Endodermal cell (in vitro differentiated cells): Measurements from ENCODE around the gene EMP3. TPM values are rescaled to one million over a fixed set of nuclear protein-coding genes. Genes with fewer than 3 reads are reported as not detected.
A peak's percentile ranks its signal among the peaks of the same experiment; 100 is the strongest.

Experiments
- DNase-seq: peaks from one replicate; pipeline ENCODE4 v3.0.0-alpha.2; 2017
- H3K27ac ChIP-seq: 2 replicates; pipeline ENCODE4 v1.5.1; 2013; ENCODE audit warnings: mild to moderate bottlenecking, low read depth, low read length, moderate library complexity
- H3K27me3 ChIP-seq: 2 replicates; pipeline ENCODE4 v1.6.1; 2013; ENCODE audit warnings: mild to moderate bottlenecking, low read length, moderate library complexity; ENCODE audit not compliant: insufficient read depth, control insufficient read depth, poor library complexity, severe bottlenecking
- H3K36me3 ChIP-seq: 2 replicates; pipeline ENCODE4 v1.7.0; 2013; ENCODE audit warnings: mild to moderate bottlenecking, low read length, moderate library complexity; ENCODE audit not compliant: control insufficient read depth, insufficient read depth
- H3K4me1 ChIP-seq: one replicate; pipeline ENCODE4 v1.7.0; 2013; ENCODE audit warnings: low read length; ENCODE audit not compliant: control insufficient read depth, insufficient read depth
- H3K4me3 ChIP-seq: 2 replicates; pipeline ENCODE4 v1.5.1; 2013; ENCODE audit warnings: mild to moderate bottlenecking, low read length, moderate library complexity
- H3K9ac ChIP-seq: 2 replicates; pipeline ENCODE4 v1.6.1; 2013; ENCODE audit warnings: mild to moderate bottlenecking, low read length, moderate library complexity; ENCODE audit not compliant: poor library complexity, severe bottlenecking; ENCODE audit errors: extremely low read depth
- H3K9me3 ChIP-seq: 2 replicates; pipeline ENCODE4 v1.6.1; 2013; ENCODE audit warnings: mild to moderate bottlenecking, low read length, moderate library complexity; ENCODE audit not compliant: control insufficient read depth
- H3K27ac Mint-ChIP-seq: 2 replicates; pipeline ENCODE4 v1.8.0; 2020; ENCODE audit warnings: mixed read lengths
- H3K27me3 Mint-ChIP-seq: 2 replicates; pipeline ENCODE4 v1.8.0; 2021; ENCODE audit warnings: mild to moderate bottlenecking, mixed read lengths; ENCODE audit not compliant: insufficient read depth
- H3K36me3 Mint-ChIP-seq: 2 replicates; pipeline ENCODE4 v1.8.0; 2020; ENCODE audit warnings: low read depth, mixed read lengths
- H3K4me1 Mint-ChIP-seq: 2 replicates; pipeline ENCODE4 v1.8.0; 2020; ENCODE audit warnings: mixed read lengths
- H3K4me3 Mint-ChIP-seq: 2 replicates; pipeline ENCODE4 v1.8.0; 2020; ENCODE audit warnings: mild to moderate bottlenecking, moderate library complexity, mixed read lengths
- H3K9me3 Mint-ChIP-seq: 2 replicates; pipeline ENCODE4 v1.8.0; 2020; ENCODE audit warnings: mild to moderate bottlenecking, mixed read lengths
- CTCF ChIP-seq: fragments of 200-600 bp; sonication (generic); conservative IDR thresholded peaks from 2 replicates; pipeline ENCODE4 v1.5.0; 2021; ENCODE audit warnings: antibody characterized with exemption, mild to moderate bottlenecking
- whole genome bisulfite sequencing, 2 experiments: methylation state at CpG; one replicate each; pipeline versions ENCODE4 v1.1.5 to v1.1.7; 2013; ENCODE audit warnings: missing lambda C conversion rate in 2 of 2, mixed read lengths in 1 of 2; ENCODE audit not compliant: insufficient coverage in 1 of 2, insufficient read length in 1 of 2; 5-methylcytosine and 5-hydroxymethylcytosine counted together
- total RNA-seq, 2 donors: library from RNA; stranded (reverse); fragmentation: NEBNext Ultra II Directional in 1 of 2; extraction: Animal tissue kit (Norgen Biotek cat#: 25700) in 1 of 2; gene quantifications; 2 replicates in 1 of 2; 3 replicates in 1 of 2; pipeline ENCODE4 v1.2.1, GENCODE V29; 2021

EMP3 gene
- total RNA-seq, 2 donors from 2014 or later = 3.5 TPM

GRCh38 chr19:48350856-48351255, 25.5 kb downstream of the EMP3 start:
- Histone ChIP-seq H3K27me3 (no peaks in the 10 kb centered on the region), H3K4me3 (no peak overlapping the region), H3K27ac (no peak overlapping the region), H3K9me3 (no peaks in the 10 kb centered on the region), H3K9ac (no peak overlapping the region), H3K36me3 (no peaks in the 10 kb centered on the region), H3K4me1 (no peaks in the 10 kb centered on the region)
- Mint-ChIP-seq H3K9me3 (no peaks in the 10 kb centered on the region), H3K27me3 (no peaks in the 10 kb centered on the region), H3K36me3 (no peaks in the 10 kb centered on the region), H3K4me1 (peaks cover 5% of the 10 kb centered on the region), H3K27ac (no peak overlapping the region), H3K4me3 (no peak overlapping the region)
- WGBS, 2 experiments = 93 to 94% methylated on average over 3 to 5 of the region's 5 CpGs
- no peak for TF ChIP-seq CTCF
- no peak for DNase-seq

GRCh38 chr19:48351341-48351752, 26.0 kb downstream of the EMP3 start:
- Histone ChIP-seq H3K27ac (no peak overlapping the region), H3K4me1 (no peaks in the 10 kb centered on the region), H3K9me3 (no peaks in the 10 kb centered on the region), H3K4me3 (no peak overlapping the region), H3K36me3 (no peaks in the 10 kb centered on the region), H3K27me3 (no peaks in the 10 kb centered on the region), H3K9ac (no peak overlapping the region)
- Mint-ChIP-seq H3K27ac (no peak overlapping the region), H3K36me3 (no peaks in the 10 kb centered on the region), H3K27me3 (no peaks in the 10 kb centered on the region), H3K4me3 (no peak overlapping the region), H3K4me1 (peaks cover 5% of the 10 kb centered on the region), H3K9me3 (no peaks in the 10 kb centered on the region)
- peak; percentile 90 for TF ChIP-seq CTCF
- 59 to 62% methylated on average over 4 to 8 of the region's 8 CpGs for WGBS, 2 experiments
- peak; percentile 96 for DNase-seq

GRCh38 chr19:48353677-48354076, 28.3 kb downstream of the EMP3 start:
- Histone ChIP-seq H3K9me3 (no peaks in the 10 kb centered on the region), H3K27ac (no peak overlapping the region), H3K9ac (no peak overlapping the region), H3K27me3 (no peaks in the 10 kb centered on the region), H3K4me1 (no peaks in the 10 kb centered on the region), H3K36me3 (no peaks in the 10 kb centered on the region), H3K4me3 (no peak overlapping the region)
- peaks cover 5% of the 10 kb centered on the region for H3K4me1 Mint-ChIP-seq
- no peak for TF ChIP-seq CTCF
- no peak overlapping the region for H3K4me3 Mint-ChIP-seq
- no peak overlapping the region for H3K27ac Mint-ChIP-seq
- H3K36me3 Mint-ChIP-seq = peaks cover 3% of the 10 kb centered on the region
- no peak for DNase-seq
- no peaks in the 10 kb centered on the region for H3K9me3 Mint-ChIP-seq
- H3K27me3 Mint-ChIP-seq = no peaks in the 10 kb centered on the region
- 96 to 98% methylated on average over 5 of the region's 5 CpGs for WGBS, 2 experiments
